Measurements from ENCODE around the gene FSTL4. TPM values are rescaled to one million over a fixed set of nuclear protein-coding genes. Genes with fewer than 3 reads are reported as not detected.

The FSTL4 gene
- polyA plus RNA-seq, 1 donor (not counting 4 experiments of a cell fraction or from before 2014, with no cell fraction given): 1.7 TPM

- no peak overlapping the region for H2AFZ ChIP-seq (ENCODE audit: control insufficient read depth, low read length)
- no peak for FAIRE-seq
These were observed 463.0 kb downstream of the FSTL4 start for GRCh38 chr5:133149345-133149744.

GRCh38 chr5:133147815-133148567 lies 464.4 kb downstream of the FSTL4 start:
- Histone ChIP-seq H3K27ac (ENCODE audit: control insufficient read depth, insufficient read depth, low read length) (no peak overlapping the region), H3K36me3 (ENCODE audit: control insufficient read depth in 2 of 2, extremely low read depth in 1 of 2, insufficient read depth in 2 of 2, low read length in 2 of 2) (no peaks in the 10 kb centered on the region), H3K4me2 (ENCODE audit: control insufficient read depth, extremely low read depth, insufficient read depth, low read depth, low read length) (no peak overlapping the region), H3K9me1 (ENCODE audit: control insufficient read depth, extremely low read depth, insufficient read depth, low read length) (no peaks in the 10 kb centered on the region), H2AFZ (ENCODE audit: control insufficient read depth, low read length) (no peak overlapping the region), H3K4me3 (ENCODE audit: control insufficient read depth in 2 of 3, extremely low read depth in 1 of 3, insufficient read depth in 2 of 3, low read depth in 1 of 3, low read length in 3 of 3) (no peak overlapping the region), H3K27me3 (ENCODE audit: control insufficient read depth, extremely low read depth, insufficient read depth, low read length) (no peaks in the 10 kb centered on the region), H3K4me1 (ENCODE audit: control insufficient read depth, extremely low read depth, insufficient read depth, low read length) (no peaks in the 10 kb centered on the region), H3K79me2 (ENCODE audit: control insufficient read depth, insufficient read depth, low read length) (no peaks in the 10 kb centered on the region), H4K20me1 (ENCODE audit: control insufficient read depth, extremely low read depth, insufficient read depth, low read length) (no peaks in the 10 kb centered on the region), H3K9ac (ENCODE audit: control insufficient read depth, extremely low read depth, insufficient read depth, low read length) (no peak overlapping the region), H3K9me3 (ENCODE audit: control insufficient read depth, low read depth, low read length) (no peaks in the 10 kb centered on the region)
- DNase-seq (ENCODE audit: low read depth, low spot score): no peak
- dilution Hi-C loops (cut with MboI; ENCODE audit: extremely low pct_ligation_motif_present, low sequenced_read_pairs): no loop called here
- FAIRE-seq: no peak
- no peak for TF ChIP-seq EZH2 (IDR thresholded peaks at IDR 0.05; ENCODE audit: low read length)
- TF ChIP-seq CTCF (optimal IDR thresholded peaks at IDR 0.05 in 1 of 3, IDR thresholded peaks at IDR 0.05 in 1 of 3, conservative IDR thresholded peaks at IDR 0.05 in 1 of 3; ENCODE audit: extremely low read depth in 1 of 3, insufficient read depth in 2 of 3, low read length in 3 of 3): no peak

More at GRCh38 chr5:133149345-133149744, 463.0 kb downstream of the FSTL4 start:
- H3K36me3 ChIP-seq (ENCODE audit: control insufficient read depth in 2 of 2, extremely low read depth in 1 of 2, insufficient read depth in 2 of 2, low read length in 2 of 2): no peaks in the 10 kb centered on the region
- H3K4me3 ChIP-seq (ENCODE audit: control insufficient read depth in 2 of 3, extremely low read depth in 1 of 3, insufficient read depth in 2 of 3, low read depth in 1 of 3, low read length in 3 of 3): no peak overlapping the region
- no peak overlapping the region for H3K4me2 ChIP-seq (ENCODE audit: control insufficient read depth, extremely low read depth, insufficient read depth, low read depth, low read length)
- H4K20me1 ChIP-seq (ENCODE audit: control insufficient read depth, extremely low read depth, insufficient read depth, low read length): no peaks in the 10 kb centered on the region
- H3K27me3 ChIP-seq (ENCODE audit: control insufficient read depth, extremely low read depth, insufficient read depth, low read length): no peaks in the 10 kb centered on the region
- H3K9ac ChIP-seq (ENCODE audit: control insufficient read depth, extremely low read depth, insufficient read depth, low read length): no peak overlapping the region
- no peak overlapping the region for H3K27ac ChIP-seq (ENCODE audit: control insufficient read depth, insufficient read depth, low read length)
- TF ChIP-seq EZH2 (IDR thresholded peaks at IDR 0.05; ENCODE audit: low read length) (no peak), CTCF (optimal IDR thresholded peaks at IDR 0.05 in 1 of 3, IDR thresholded peaks at IDR 0.05 in 1 of 3, conservative IDR thresholded peaks at IDR 0.05 in 1 of 3; ENCODE audit: extremely low read depth in 1 of 3, insufficient read depth in 2 of 3, low read length in 3 of 3) (no peak)
- no peaks in the 10 kb centered on the region for H3K9me3 ChIP-seq (ENCODE audit: control insufficient read depth, low read depth, low read length)
- H3K9me1 ChIP-seq (ENCODE audit: control insufficient read depth, extremely low read depth, insufficient read depth, low read length): no peaks in the 10 kb centered on the region
- no peaks in the 10 kb centered on the region for H3K4me1 ChIP-seq (ENCODE audit: control insufficient read depth, extremely low read depth, insufficient read depth, low read length)
- DNase-seq (ENCODE audit: low read depth, low spot score): no peak
- dilution Hi-C loops (cut with MboI; ENCODE audit: extremely low pct_ligation_motif_present, low sequenced_read_pairs): no loop called here
- no peaks in the 10 kb centered on the region for H3K79me2 ChIP-seq (ENCODE audit: control insufficient read depth, insufficient read depth, low read length)

Measured in keratinocyte (primary cell).